ENCODE measurements around the gene EIF4E3.
A peak's percentile ranks its signal among the peaks of the same experiment; 100 is the strongest.

EIF4E3 gene

DNA sequence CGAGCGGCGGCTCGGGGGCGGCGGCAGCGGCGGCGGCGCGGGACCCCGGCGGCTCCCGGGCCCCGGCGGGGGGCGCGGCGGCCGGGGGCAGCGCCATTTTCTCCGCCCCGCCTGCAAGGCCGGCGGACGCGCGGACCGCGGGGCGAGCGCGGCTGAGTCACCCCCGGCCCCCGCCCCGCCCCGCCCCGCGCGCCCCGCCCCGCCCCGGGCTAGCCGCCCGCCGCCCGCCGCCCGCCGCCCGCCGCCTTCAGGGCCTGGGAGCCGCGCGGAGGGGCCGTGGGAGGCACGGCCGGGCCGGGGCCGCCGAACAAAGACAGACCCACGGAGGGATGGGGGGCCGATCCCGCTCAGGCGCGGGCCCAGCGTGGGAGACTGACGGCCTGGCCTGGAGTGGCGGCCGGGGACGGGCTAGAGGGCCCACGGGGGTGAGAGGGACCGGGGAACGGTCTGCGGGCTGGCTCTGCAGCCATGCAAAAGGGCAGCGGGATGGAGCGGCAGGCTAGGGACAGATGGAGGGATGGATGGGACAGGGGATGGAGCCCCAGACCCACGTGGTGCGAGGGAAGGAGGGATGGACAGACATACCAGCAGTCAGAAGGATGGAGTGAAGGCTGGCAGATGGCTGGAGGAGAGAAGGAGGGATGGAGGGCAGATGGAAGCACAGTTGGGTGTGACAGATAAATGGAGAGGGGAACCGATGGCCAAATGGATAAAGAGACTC is at the start of gene EIF4E3:
Gene EIF4E3, minus strand, starts transcription at position 132 of the 721 bp plus-strand sequence. Its CDS starts 35 bp downstream, at position 97.
- TF ChIP-seq, protein P1, sequence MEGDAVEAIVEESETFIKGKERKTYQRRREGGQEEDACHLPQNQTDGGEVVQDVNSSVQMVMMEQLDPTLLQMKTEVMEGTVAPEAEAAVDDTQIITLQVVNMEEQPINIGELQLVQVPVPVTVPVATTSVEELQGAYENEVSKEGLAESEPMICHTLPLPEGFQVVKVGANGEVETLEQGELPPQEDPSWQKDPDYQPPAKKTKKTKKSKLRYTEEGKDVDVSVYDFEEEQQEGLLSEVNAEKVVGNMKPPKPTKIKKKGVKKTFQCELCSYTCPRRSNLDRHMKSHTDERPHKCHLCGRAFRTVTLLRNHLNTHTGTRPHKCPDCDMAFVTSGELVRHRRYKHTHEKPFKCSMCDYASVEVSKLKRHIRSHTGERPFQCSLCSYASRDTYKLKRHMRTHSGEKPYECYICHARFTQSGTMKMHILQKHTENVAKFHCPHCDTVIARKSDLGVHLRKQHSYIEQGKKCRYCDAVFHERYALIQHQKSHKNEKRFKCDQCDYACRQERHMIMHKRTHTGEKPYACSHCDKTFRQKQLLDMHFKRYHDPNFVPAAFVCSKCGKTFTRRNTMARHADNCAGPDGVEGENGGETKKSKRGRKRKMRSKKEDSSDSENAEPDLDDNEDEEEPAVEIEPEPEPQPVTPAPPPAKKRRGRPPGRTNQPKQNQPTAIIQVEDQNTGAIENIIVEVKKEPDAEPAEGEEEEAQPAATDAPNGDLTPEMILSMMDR (IDR thresholded peaks at IDR 0.05; ENCODE audit: low read depth, low read length, missing control alignments): no peak
- no peak for DNase-seq (ENCODE audit: extremely low read depth, low read depth)
- peak within 1 kb of the TSS; percentile 55 for H3K4me3 ChIP-seq (replicated peaks; ENCODE audit: low read depth, low read length)

DNA sequence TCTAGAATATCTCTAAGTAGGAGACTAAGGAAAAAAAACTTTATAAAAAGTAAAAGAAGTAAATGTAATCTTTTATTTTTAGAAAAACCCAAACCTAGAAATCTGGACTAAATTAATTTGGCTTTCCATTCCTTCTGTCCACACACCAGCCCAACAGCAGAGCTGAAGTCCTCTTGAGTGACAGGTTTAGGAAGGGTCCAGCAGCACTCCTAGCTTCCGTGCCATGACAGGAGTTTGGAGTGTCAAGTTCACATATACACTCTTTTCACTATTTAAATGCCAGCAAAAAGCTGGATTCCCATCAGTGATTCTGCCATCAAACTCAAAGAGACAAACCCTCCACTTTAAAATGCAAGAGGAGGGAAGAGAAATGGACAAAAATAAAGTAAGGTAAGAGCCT is 46.7 kb upstream of the EIF4E3 start:
- H3K4me3 ChIP-seq (replicated peaks; ENCODE audit: low read depth, low read length): no peak overlapping the region
- DNase-seq (ENCODE audit: extremely low read depth, low read depth): no peak
- TF ChIP-seq, protein P1 (IDR thresholded peaks at IDR 0.05; ENCODE audit: low read depth, low read length, missing control alignments): no peak

DNA sequence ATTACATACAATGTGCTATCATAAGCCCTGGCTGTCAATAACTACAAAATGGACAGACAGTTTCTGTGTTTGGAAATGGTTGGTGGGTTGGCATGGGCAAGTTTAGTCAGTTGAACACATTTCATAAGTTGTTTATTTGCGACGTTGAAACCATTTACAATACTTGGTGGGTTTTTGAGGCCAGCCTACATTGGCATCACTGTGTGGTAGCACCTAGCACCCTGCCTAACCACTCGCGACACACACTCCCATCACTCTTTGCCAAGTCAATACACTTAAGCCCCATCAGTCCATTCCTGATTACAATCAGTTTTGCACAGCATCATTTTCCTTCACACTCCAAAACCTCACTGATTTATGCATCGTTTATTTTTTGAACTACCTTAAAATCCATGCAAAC is 45.9 kb upstream of the EIF4E3 start:
- no peak overlapping the region for H3K4me3 ChIP-seq (replicated peaks; ENCODE audit: low read depth, low read length)
- TF ChIP-seq, protein P1 (IDR thresholded peaks at IDR 0.05; ENCODE audit: low read depth, low read length, missing control alignments): no peak
- DNase-seq (ENCODE audit: extremely low read depth, low read depth): no peak

DNA sequence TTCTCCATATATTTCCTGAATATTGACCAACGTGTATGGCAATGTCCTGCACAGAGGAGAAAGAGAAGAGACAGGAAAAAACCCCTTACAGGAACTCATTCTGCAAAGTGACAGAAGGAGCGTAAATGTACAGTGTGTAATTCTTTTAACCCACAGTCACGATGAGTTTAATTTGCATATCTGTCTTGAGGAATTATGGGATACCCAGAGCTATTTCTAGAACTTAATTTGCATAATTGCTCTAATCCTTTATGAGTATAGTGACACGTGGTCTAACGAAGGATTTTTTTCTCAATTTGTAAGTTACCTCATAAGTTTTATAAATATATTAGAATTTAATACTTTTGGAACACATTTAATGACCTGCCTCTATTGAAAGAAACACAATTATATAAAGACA is 38.2 kb upstream of the EIF4E3 start:
- H3K4me3 ChIP-seq (replicated peaks; ENCODE audit: low read depth, low read length): no peak overlapping the region
- DNase-seq (ENCODE audit: extremely low read depth, low read depth): no peak

DNA sequence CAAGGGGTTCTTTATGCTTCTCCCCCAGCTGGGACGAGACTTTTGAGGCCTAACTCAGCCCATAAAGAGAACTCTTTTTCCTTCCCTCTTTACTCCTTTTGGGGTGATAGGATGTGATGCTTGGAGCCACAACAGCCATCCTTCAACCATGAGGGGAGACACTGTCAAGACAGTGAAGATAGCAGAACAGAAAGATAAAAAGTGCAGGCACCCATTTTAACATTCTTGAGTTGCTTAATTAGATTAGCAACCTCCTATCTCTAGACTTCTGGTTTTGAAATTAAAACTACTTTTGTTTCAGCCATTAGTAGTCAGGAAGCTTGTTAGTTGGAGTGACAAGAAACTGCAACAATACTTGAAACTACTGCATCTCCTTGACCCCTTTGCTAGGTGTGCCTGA is 34.9 kb upstream of the EIF4E3 start:
- TF ChIP-seq, protein P1 (IDR thresholded peaks at IDR 0.05; ENCODE audit: low read depth, low read length, missing control alignments): no peak
- DNase-seq (ENCODE audit: extremely low read depth, low read depth): no peak
- H3K4me3 ChIP-seq (replicated peaks; ENCODE audit: low read depth, low read length): no peak overlapping the region

More for the DNA sequence above, 38.2 kb upstream of the EIF4E3 start:
- TF ChIP-seq, protein P1 (IDR thresholded peaks at IDR 0.05; ENCODE audit: low read depth, low read length, missing control alignments): no peak

DNA sequence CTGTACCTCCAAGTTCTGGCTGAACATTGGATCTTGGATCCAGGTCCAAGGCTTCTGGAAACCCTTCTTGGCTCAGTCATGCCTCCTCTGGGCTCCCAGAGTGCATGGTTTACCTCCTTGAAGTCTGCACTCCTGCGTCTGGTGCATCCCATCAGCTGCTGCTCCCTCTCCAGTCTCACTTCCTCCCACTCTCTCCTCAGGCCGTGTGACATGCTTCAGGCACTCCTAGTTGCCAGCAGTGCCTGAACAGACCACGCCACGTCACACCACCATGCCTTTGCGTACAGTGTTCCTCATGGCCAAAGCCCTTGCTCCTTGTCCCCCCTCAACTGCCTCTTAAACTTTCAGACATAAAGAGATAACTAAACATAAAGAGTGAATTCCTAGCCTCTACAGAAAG is 34.2 kb upstream of the EIF4E3 start:
- DNase-seq (ENCODE audit: extremely low read depth, low read depth): no peak
- TF ChIP-seq, protein P1 (IDR thresholded peaks at IDR 0.05; ENCODE audit: low read depth, low read length, missing control alignments): no peak
- H3K4me3 ChIP-seq (replicated peaks; ENCODE audit: low read depth, low read length): no peak overlapping the region

DNA sequence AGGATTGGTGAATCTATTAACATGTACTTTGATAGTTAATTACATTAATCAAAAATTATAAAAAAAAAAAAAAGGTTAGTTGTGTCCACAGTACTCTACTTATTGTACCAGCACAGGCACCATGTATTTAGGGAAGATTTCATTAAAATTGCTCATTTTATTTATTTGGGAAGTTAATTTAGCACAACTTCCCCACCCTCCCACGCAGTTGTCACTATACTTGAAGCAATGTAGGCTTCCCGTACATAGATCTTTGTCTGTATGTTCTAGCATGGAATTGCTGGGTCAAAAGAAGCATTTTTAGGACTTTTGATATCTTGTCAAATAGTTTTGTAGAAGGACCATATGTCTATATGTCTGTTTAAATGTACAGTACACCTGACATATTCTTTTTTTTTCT is 32.9 kb upstream of the EIF4E3 start:
- DNase-seq (ENCODE audit: extremely low read depth, low read depth): no peak
- no peak overlapping the region for H3K4me3 ChIP-seq (replicated peaks; ENCODE audit: low read depth, low read length)
- TF ChIP-seq, protein P1 (IDR thresholded peaks at IDR 0.05; ENCODE audit: low read depth, low read length, missing control alignments): no peak
